Right hindlimb (tissue), 1 donor: Measurements from ENCODE around the gene BIRC7.
"Not testable (repeated sequence)": the region's sequence is repeated elsewhere in the genome, so short reads cannot be mapped to it uniquely, and the experiment has no call there.

ENCODE experiments used
- DNase-seq: peaks from one replicate; pipeline ENCODE4 v3.0.0-alpha.2; 2018

BIRC7 gene

GRCh38 chr20:63249891-63250290 is 14.2 kb downstream of the BIRC7 start:
- no peak for DNase-seq

GRCh38 chr20:63251350-63251749 is 15.6 kb downstream of the BIRC7 start:
- DNase-seq = not testable (repeated sequence)

- DNase-seq = no peak
Observed at GRCh38 chr20:63252284-63252711, 16.6 kb downstream of the BIRC7 start.

- DNase-seq = no peak
Observed at GRCh38 chr20:63253065-63253437, 17.3 kb downstream of the BIRC7 start.

- DNase-seq = peak; percentile 75
Observed at GRCh38 chr20:63253438-63254231, 17.9 kb downstream of the BIRC7 start.

DNA sequence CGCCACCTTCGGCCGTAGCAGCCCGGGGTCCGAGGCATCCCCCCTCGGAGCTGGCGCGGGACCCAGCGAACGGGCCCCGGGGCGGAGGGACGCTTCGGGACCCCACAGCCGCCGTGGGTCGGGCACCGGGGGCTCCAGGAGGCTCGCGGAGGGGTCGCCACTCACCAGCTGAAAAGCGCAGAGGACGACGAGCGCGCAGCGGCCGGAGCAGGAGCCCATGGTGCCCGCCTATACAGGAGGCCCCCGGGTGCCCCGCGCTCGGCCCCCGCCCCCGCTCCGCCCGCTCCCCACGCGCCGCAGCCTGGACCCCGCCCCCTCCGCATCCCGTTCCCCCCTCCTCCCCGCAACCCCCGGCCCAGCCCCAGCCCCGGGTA is 18.5 kb downstream of the BIRC7 start, which contains the start of gene NKAIN4:
TSS of gene NKAIN4 (minus strand) at position 232 of the 374 bp plus-strand sequence. CDS start at position 219, 13 bp downstream.
- DNase-seq = no peak

DNA sequence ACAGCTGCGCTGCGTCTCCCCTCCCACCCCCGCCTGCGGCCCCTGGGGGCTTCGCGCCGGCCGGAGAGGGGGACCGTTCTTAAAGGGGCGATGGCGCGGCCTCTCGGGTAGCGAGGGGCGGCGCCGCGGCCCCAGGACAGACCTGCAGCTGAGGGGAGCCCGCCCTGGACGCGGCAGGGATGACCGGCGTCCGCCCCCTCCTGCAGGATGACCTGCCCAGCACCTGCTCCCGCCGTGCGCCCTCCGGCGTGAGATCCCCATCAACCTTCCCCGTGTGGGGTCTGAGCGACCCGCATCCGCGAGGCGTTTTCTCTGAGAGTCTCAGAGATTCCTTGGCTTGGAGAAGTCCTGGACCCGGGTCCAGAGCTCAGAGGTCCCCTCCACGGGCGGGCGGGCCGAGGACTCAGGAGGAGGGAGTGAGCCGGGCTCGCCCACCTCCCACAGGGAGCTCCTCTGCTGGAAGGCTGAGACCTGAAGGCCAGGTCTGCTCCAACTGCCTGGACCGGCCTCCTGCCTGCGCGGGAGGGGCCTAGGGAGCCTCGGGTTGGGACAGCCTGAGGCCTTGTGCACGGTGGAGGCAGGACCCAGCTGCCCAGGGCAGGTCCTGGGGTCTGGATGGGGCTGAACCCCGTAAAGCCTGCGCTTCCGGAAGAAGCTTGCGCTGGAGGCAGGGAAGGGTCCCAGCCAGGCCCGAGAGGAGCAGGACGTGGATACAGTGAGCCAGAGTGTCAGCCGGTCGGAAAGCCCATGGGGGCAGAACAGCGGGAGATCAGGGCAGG is 19.1 kb downstream of the BIRC7 start:
- DNase-seq = peak; percentile 76

DNA sequence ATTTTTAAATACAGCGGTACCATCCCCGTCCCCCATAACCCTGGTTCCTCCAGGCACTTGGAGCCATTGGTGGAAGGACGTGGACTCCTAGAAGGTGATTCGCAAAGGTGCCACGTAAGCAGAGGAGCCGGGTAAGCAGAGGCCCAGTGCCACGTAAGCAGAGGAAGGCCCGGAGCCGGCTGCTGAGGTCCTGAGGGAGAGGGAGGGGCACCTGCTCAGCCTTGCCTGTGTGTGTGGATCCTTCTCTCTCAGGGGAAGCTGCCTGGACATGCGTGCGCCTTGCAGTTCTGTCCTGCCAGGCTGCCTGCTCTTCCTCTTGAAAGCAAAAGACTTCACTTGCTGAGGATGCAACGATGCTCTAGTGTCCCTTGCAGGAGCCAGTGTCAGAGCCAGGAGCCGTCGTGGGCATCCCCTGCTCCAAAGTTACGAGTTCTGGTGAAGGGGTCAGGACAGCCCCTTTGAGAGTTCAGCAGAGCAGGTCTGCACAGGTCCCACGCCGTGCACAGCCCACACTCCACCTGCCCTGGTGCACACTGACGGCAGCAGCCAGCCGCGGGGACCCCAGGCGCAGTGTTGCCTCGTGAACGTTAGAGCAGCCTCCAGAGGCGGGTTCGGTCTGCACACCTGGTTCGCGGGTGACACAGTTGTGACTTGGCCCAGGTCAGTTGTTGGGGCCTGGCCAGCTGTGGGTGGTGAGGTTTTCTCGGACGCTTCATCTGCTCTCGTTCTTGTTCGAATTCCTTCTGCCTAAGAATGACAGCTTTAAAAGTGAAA is 20.4 kb downstream of the BIRC7 start:
- no peak for DNase-seq

- DNase-seq = no peak
Observed at GRCh38 chr20:63256954-63257353, 21.2 kb downstream of the BIRC7 start.

- DNase-seq = no peak
Observed at GRCh38 chr20:63257629-63258028, 21.9 kb downstream of the BIRC7 start.

- peak; percentile 87 for DNase-seq
Observed at GRCh38 chr20:63258781-63259180, 23.1 kb downstream of the BIRC7 start.

- no peak for DNase-seq
Observed at GRCh38 chr20:63259734-63260460, 24.2 kb downstream of the BIRC7 start.

DNA sequence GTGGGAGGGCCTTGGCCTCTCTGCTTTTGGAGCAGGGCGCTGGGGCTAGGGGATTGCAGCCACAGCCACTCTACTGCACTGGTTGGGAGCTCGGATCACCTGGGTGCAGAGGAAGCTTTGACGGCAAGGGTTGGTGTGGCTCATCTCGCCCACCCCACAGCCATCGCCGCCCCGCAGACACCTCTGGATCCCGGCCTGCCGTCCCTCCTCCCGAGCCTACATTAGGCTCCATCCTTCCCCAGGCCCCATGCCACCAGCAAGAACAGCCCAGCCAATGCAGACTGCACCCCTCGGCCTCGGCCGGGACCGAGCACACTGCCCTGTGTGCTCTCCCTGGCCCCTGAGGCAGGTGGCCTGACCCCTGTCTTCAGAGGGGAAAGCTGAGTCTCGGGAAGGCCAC is 24.8 kb downstream of the BIRC7 start:
- DNase-seq = no peak

DNA sequence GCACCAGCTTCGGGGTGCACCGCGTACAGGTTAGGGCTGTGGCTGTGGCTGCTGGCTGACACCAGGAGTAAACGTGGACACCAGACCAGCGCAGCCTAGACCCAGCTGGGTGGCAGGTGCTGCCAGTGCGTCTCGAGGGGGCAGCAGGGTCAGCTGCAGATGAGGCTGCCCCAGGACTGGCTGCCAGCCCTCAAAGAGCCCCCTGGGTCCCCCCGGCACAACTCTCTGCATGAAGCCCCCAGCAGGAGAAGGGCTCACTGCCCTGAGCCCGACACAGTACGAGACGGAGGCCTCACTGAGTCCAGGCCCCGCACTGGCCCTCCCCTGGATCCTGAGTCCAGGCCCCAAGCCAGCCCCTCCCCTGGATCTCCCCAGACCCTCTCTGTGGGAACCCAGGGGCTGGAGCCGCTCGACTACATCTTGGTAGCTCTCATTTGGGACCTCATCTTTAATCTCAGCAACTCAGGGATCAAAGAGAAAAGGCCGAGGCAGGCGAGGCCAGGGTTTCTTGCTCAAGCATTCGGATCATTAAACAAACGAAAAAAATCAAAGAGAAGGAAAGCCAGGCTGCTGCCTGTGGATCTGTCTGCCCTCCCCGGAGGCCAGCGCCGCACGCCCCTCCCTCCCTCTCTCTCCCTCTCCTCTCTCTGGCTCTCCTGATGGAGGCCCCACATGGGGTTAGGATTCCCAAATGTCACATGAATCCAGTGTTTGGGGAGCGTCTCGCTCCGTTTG is 25.5 kb downstream of the BIRC7 start:
- DNase-seq = no peak

- no peak for DNase-seq
Observed at GRCh38 chr20:63261795-63262528, 26.3 kb downstream of the BIRC7 start.

GRCh38 chr20:63262836-63263235 is 27.1 kb downstream of the BIRC7 start:
- no peak for DNase-seq

DNA sequence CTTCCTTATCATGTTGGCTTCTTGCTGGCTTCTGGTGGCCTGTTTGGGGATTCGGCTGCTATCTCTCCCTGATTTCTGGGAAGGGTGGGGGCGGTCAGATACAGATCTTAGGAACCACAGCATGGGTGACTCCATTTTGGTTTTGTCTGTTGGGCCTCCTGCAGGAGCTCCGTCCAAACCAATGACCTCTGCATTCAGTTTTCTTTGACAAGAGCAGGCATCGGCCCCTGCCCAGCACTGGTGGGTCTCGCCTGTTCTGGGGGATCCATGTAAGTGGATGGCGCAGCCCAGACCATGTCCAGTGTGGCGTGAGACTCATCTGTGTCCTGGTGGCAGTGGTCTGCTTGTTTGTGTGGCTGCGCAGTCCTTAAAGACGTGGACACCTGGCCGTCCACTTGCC is 28.3 kb downstream of the BIRC7 start:
- no peak for DNase-seq

GRCh38 chr20:63264519-63264918 is 28.8 kb downstream of the BIRC7 start:
- peak; percentile 67 for DNase-seq

- DNase-seq = peak; percentile 84
Observed at GRCh38 chr20:63265891-63266515, 30.3 kb downstream of the BIRC7 start.

- peak; percentile 65 for DNase-seq
Observed at GRCh38 chr20:63267691-63268090, 32.0 kb downstream of the BIRC7 start.

- DNase-seq = no peak
Observed at GRCh38 chr20:63268256-63268655, 32.6 kb downstream of the BIRC7 start.
